ENCODE data around the gene ING5.

DNA sequence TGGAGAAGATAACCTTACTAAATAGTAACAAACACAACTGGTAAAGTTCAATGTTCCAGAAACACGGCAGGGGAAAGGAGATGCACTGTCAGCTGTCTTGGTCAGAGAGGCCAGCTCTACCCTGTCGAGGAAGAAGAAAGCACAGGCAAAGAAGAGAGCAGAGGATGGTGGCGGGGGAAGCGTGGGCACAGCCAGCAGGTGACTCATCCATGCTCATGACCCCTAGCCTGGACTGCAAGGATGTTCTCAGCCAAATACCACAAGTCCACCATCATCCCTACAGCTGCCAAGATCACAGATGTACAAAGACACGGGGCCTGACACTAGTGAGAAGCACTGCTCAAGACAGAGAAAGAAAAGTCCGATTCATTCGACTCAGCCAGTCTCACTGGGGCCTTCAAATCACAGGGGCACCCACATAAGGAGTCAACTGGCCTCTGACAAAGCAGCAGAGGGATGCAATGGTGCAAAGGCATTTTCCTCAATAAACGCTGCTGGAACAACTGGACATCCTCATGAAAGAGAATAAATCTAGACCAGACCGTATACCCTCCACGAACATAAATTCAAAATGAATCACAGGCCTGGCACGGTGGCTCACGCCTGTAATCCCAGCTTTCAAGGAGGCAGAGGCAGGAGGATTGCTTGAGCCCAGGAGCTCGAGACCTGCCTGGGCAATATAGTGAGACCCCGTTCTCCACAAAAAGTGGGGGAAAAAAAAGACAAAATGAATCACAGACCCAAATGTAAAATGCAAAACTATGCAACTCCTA is 20.8 kb upstream of the ING5 start:
- TF ChIP-seq, protein P1, sequence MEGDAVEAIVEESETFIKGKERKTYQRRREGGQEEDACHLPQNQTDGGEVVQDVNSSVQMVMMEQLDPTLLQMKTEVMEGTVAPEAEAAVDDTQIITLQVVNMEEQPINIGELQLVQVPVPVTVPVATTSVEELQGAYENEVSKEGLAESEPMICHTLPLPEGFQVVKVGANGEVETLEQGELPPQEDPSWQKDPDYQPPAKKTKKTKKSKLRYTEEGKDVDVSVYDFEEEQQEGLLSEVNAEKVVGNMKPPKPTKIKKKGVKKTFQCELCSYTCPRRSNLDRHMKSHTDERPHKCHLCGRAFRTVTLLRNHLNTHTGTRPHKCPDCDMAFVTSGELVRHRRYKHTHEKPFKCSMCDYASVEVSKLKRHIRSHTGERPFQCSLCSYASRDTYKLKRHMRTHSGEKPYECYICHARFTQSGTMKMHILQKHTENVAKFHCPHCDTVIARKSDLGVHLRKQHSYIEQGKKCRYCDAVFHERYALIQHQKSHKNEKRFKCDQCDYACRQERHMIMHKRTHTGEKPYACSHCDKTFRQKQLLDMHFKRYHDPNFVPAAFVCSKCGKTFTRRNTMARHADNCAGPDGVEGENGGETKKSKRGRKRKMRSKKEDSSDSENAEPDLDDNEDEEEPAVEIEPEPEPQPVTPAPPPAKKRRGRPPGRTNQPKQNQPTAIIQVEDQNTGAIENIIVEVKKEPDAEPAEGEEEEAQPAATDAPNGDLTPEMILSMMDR (IDR thresholded peaks at IDR 0.05): no peak
- no peak for TF ChIP-seq POLR2A (IDR thresholded peaks at IDR 0.05)

Measured in uterus (tissue), 2 donors.